Transverse colon (tissue), 4 donors: ENCODE results near the gene CAMK2B. TPM values are rescaled to one million over a fixed set of nuclear protein-coding genes. Genes with fewer than 3 reads are reported as not detected.

Experiments
- DNase-seq: peaks from one replicate; pipeline ENCODE4 v3.0.0-alpha.2; 2019
- H3K27ac ChIP-seq, 4 donors: fragments of 200-600 bp; sonication (generic); 2 replicates each; pipeline ENCODE4 v1.5.1; 2016 to 2018; ENCODE audit warnings: inconsistent platforms in 4 of 4
- H3K27me3 ChIP-seq: fragments of 200-600 bp; sonication (generic); 2 replicates; pipeline ENCODE4 v1.5.1; 2017; ENCODE audit warnings: inconsistent platforms
- H3K36me3 ChIP-seq, 4 donors: fragments of 200-600 bp; sonication (generic); 2 replicates each; pipeline ENCODE4 v1.5.1; 2017 to 2019; ENCODE audit warnings: inconsistent platforms in 4 of 4
- H3K4me1 ChIP-seq, 4 donors: fragments of 200-600 bp; sonication (generic); 2 replicates each; pipeline ENCODE4 v1.5.1; 2017 to 2020; ENCODE audit warnings: inconsistent platforms in 4 of 4
- H3K4me3 ChIP-seq, 4 donors: fragments of 200-600 bp; sonication (generic); 1 replicate in 1 of 4; 2 replicates in 3 of 4; pipeline versions ENCODE4 v1.5.1 to v1.6.1; 2017 to 2019; ENCODE audit warnings: inconsistent platforms in 4 of 4
- H3K9me3 ChIP-seq, 2 donors: fragments of 200-600 bp; sonication (generic); 2 replicates each; pipeline ENCODE4 v1.5.1; 2017 to 2019; ENCODE audit warnings: inconsistent platforms in 2 of 2
- CTCF ChIP-seq, 5 experiments: fragments of 200-600 bp in 3 of 5; fragments of 450-650 bp in 2 of 5; sonication (generic) in 3 of 5; IDR thresholded peaks; 1 replicate in 2 of 5; 2 replicates in 3 of 5; pipeline ENCODE4 v1.5.1; 2016 to 2017; ENCODE audit warnings: antibody characterized with exemption in 5 of 5, inconsistent platforms in 3 of 5, mild to moderate bottlenecking in 2 of 5, moderate library complexity in 1 of 5
- EP300 ChIP-seq: sonication (generic); formaldehyde crosslinking; IDR thresholded peaks from one replicate; pipeline ENCODE4 v1.6.1; 2017; ENCODE audit warnings: antibody characterized with exemption, low read depth
- POLR2A ChIP-seq: fragments of 450-650 bp; IDR thresholded peaks from one replicate; pipeline ENCODE4 v1.6.1; 2016; ENCODE audit warnings: antibody characterized with exemption, mild to moderate bottlenecking, moderate library complexity
- POLR2AphosphoS5 ChIP-seq, 3 donors: sonication (generic); formaldehyde crosslinking; IDR thresholded peaks; one replicate each; pipeline ENCODE4 v1.6.1; 2016; ENCODE audit warnings: antibody characterized with exemption in 3 of 3
- WGBS, 2 donors: methylation state at CpG; one replicate each; pipeline ENCODE4 v1.1.5; 2018; ENCODE audit warnings: low coverage in 1 of 2; 5-methylcytosine and 5-hydroxymethylcytosine counted together
- in situ Hi-C, 4 donors: fragments of 200-750 bp; cut with MboI; loops; one replicate each; pipeline versions ENCODE4 v1.15.0 to v1.15.1; 2017; ENCODE audit warnings: low sequenced_read_pairs in 3 of 4, low pct_ligation_motif_present in 1 of 4, low pct_unique_long_range_greater_than_20kb in 1 of 4
- intact Hi-C: fragments of 100-400 bp; cut with DNase I; formaldehyde crosslinking; loops from one replicate; pipeline ENCODE4 v1.15.1; 2023; ENCODE audit warnings: low total_unique reads
- total RNA-seq, 4 donors: library from RNA; depleted of rRNA; stranded (reverse); fragments of >200 nt; gene quantifications; one replicate each; pipeline ENCODE4 v1.1.0, GENCODE V29; 2016

The CAMK2B gene
- total RNA-seq, 4 donors from 2014 or later: 0.16 to 2.8 (median 0.27) TPM; not detected in 1

GRCh38 chr7:44329888-44330287, 4.5 kb upstream of the CAMK2B start:
- TF ChIP-seq CTCF (IDR thresholded peaks at IDR 0.05) (no peak), POLR2A (no peak), EP300 (no peak), POLR2AphosphoS5 (IDR thresholded peaks at IDR 0.05) (no peak)
- 94% methylated on average over 3 of the region's 3 CpGs; no CpG with 5 or more reads in 1 of the 2 donors for WGBS, 2 donors
- H3K27me3 ChIP-seq: peaks cover 21% of the 10 kb centered on the region

GRCh38 chr7:44329081-44329480, 3.7 kb upstream of the CAMK2B start:
- in situ Hi-C loops (no loop called here), intact Hi-C loops (no loop called here)
- Histone ChIP-seq H3K4me3 (no peak overlapping the region), H3K4me1 (peaks cover 0 to 4% (median 0%) of the 10 kb centered on the region in 4 donors), H3K9me3 (no peaks in the 10 kb centered on the region), H3K27me3 (peaks cover 29% of the 10 kb centered on the region), H3K27ac (no peak overlapping the region), H3K36me3 (no peaks in the 10 kb centered on the region)
- DNase-seq: no peak
- 93 to 97% methylated on average over 2 of the region's 2 CpGs for WGBS, 2 donors
- TF ChIP-seq POLR2A: no peak

More at GRCh38 chr7:44329888-44330287, 4.5 kb upstream of the CAMK2B start:
- Histone ChIP-seq H3K27ac (no peak overlapping the region), H3K9me3 (no peaks in the 10 kb centered on the region), H3K4me1 (no peaks in the 10 kb centered on the region), H3K36me3 (no peaks in the 10 kb centered on the region), H3K4me3 (no peak overlapping the region)
- in situ Hi-C loops (no loop called here), intact Hi-C loops (no loop called here)
- DNase-seq: no peak

GRCh38 chr7:44327981-44328380, 2.6 kb upstream of the CAMK2B start:
- intact Hi-C loops (no loop called here), in situ Hi-C loops (no loop called here)
- TF ChIP-seq CTCF (IDR thresholded peaks at IDR 0.05): no peak
- no peak for TF ChIP-seq EP300
- TF ChIP-seq POLR2AphosphoS5 (IDR thresholded peaks at IDR 0.05): no peak
- no peak for TF ChIP-seq POLR2A
- Histone ChIP-seq H3K9me3 (no peaks in the 10 kb centered on the region), H3K27ac (no peak overlapping the region), H3K36me3 (no peaks in the 10 kb centered on the region), H3K4me3 (no peak overlapping the region), H3K4me1 (peaks cover 0 to 4% (median 0%) of the 10 kb centered on the region in 4 donors), H3K27me3 (peaks cover 40% of the 10 kb centered on the region)
- DNase-seq: no peak
- WGBS, 2 donors: 80% methylated on average over 5 of the region's 5 CpGs; no CpG with 5 or more reads in 1 of the 2 donors

- intact Hi-C loops: no loop called here
- in situ Hi-C loops: no loop called here
- Histone ChIP-seq H3K9me3 (no peaks in the 10 kb centered on the region), H3K4me1 (peaks cover 0 to 4% (median 0%) of the 10 kb centered on the region in 4 donors), H3K36me3 (no peaks in the 10 kb centered on the region), H3K27me3 (peaks cover 47% of the 10 kb centered on the region), H3K4me3 (no peak overlapping the region), H3K27ac (no peak overlapping the region)
- DNase-seq: no peak
- WGBS, 2 donors: 46% methylated on average over 10 of the region's 12 CpGs; no CpG with 5 or more reads in 1 of the 2 donors
- TF ChIP-seq CTCF (IDR thresholded peaks at IDR 0.05) (no peak), POLR2AphosphoS5 (IDR thresholded peaks at IDR 0.05) (no peak), POLR2A (no peak), EP300 (no peak)
Measured at GRCh38 chr7:44326261-44327125, 1.1 kb upstream of the CAMK2B start.
